B cell (primary cell): ENCODE data around the gene VPS45. TPM values are rescaled to one million over a fixed set of nuclear protein-coding genes. Genes with fewer than 3 reads are reported as not detected.
A peak's percentile ranks its signal among the peaks of the same experiment; 100 is the strongest.

Source experiments
- ATAC-seq: fragments of 200-7000 bp; cut with Tn5 transposase; one replicate; pipeline ENCODE4 v1.10.0; 2021; ENCODE audit warnings: low read depth, mild to moderate bottlenecking, moderate number of reproducible peaks, moderate library complexity
- CTCF ChIA-PET: fragments of 350-600 bp; sonication (Branson Sonifier 250); formaldehyde crosslinking; loops from one replicate; lab custom pipeline; 2021; ENCODE audit warnings: antibody characterized with exemption, inconsistent platforms; lab: Charles Lee
- POLR2A ChIA-PET: fragments of 350-600 bp; sonication (Branson Sonifier 250); formaldehyde crosslinking; loops from one replicate; lab custom pipeline; 2021; ENCODE audit warnings: antibody characterized with exemption; lab: Charles Lee
- DNase-seq: peaks from one replicate; pipeline ENCODE4 v3.0.0; 2013
- H2AFZ ChIP-seq: 2 replicates; pipeline ENCODE4 v1.6.1; 2012; ENCODE audit warnings: mild to moderate bottlenecking, low read depth, low read length; ENCODE audit not compliant: insufficient read depth, poor library complexity, severe bottlenecking
- H3K27ac ChIP-seq, 2 donors: 1 replicate in 1 of 2; 2 replicates in 1 of 2; pipeline ENCODE4 v1.5.1; 2012 to 2013; ENCODE audit warnings: low read length in 2 of 2, mild to moderate bottlenecking in 2 of 2, moderate library complexity in 1 of 2
- H3K27me3 ChIP-seq, 4 experiments: fragments of 200-600 bp in 1 of 4; sonication (generic) in 1 of 4; replicated peaks in 1 of 4; 1 replicate in 2 of 4; 2 replicates in 2 of 4; pipeline versions ENCODE4 v1.6.1 to v1.7.0; 2013 to 2016; ENCODE audit warnings: low read length in 3 of 4, mild to moderate bottlenecking in 2 of 4, mixed read lengths in 1 of 4, moderate library complexity in 1 of 4; ENCODE audit not compliant: insufficient read depth in 4 of 4, control insufficient read depth in 3 of 4; ENCODE audit errors: control extremely low read depth in 1 of 4
- H3K36me3 ChIP-seq, 2 experiments: replicated peaks in 1 of 2; 1 replicate in 1 of 2; 2 replicates in 1 of 2; pipeline versions ENCODE4 v1.6.1 to v1.7.1; 2013; ENCODE audit warnings: low read length in 1 of 2; ENCODE audit not compliant: insufficient read depth in 2 of 2, control insufficient read depth in 1 of 2; ENCODE audit errors: control extremely low read depth in 1 of 2, extremely low read depth in 1 of 2
- H3K4me1 ChIP-seq, 2 donors: fragments of 200-600 bp in 1 of 2; sonication (generic) in 1 of 2; 1 replicate in 1 of 2; 2 replicates in 1 of 2; pipeline versions ENCODE4 v1.5.1 to v1.6.1; 2013 to 2017; ENCODE audit warnings: low read length in 2 of 2; ENCODE audit not compliant: control insufficient read depth in 2 of 2, insufficient read depth in 2 of 2
- H3K4me2 ChIP-seq: replicated peaks from 2 replicates; pipeline ENCODE3; 2012; ENCODE audit warnings: mild to moderate bottlenecking, low read depth, low read length; ENCODE audit not compliant: poor library complexity, severe bottlenecking
- H3K4me3 ChIP-seq, 5 experiments: fragments of 200-600 bp in 1 of 5; sonication (generic) in 1 of 5; 1 replicate in 3 of 5; 2 replicates in 2 of 5; pipeline versions ENCODE4 v1.5.1 to v1.7.0; 2011 to 2016; ENCODE audit warnings: low read length in 4 of 5, mild to moderate bottlenecking in 4 of 5, low read depth in 2 of 5, control low read depth in 1 of 5, moderate library complexity in 1 of 5; ENCODE audit not compliant: insufficient read depth in 1 of 5; ENCODE audit errors: control extremely low read depth in 1 of 5, extremely low read depth in 1 of 5
- H3K79me2 ChIP-seq: fragments of 200-600 bp; sonication (generic); one replicate; pipeline ENCODE4 v1.6.0; 2016; ENCODE audit warnings: low read length; ENCODE audit not compliant: control insufficient read depth, insufficient read depth
- H3K9ac ChIP-seq: fragments of 200-600 bp; sonication (generic); 2 replicates; pipeline ENCODE4 v1.6.1; 2017; ENCODE audit warnings: mild to moderate bottlenecking, low read length, moderate library complexity
- H3K9me3 ChIP-seq, 3 donors: one replicate each; pipeline versions ENCODE4 v1.6.1 to v1.7.1; 2013; ENCODE audit warnings: low read length in 2 of 3; ENCODE audit not compliant: control insufficient read depth in 2 of 3, insufficient read depth in 1 of 3; ENCODE audit errors: control extremely low read depth in 1 of 3
- H4K20me1 ChIP-seq: 2 replicates; pipeline ENCODE4 v1.6.0; 2012; ENCODE audit warnings: mild to moderate bottlenecking, low read length; ENCODE audit not compliant: insufficient read depth, control insufficient read depth, poor library complexity, severe bottlenecking
- H3K27ac Mint-ChIP-seq: one replicate; pipeline ENCODE4 v1.8.0; 2021; ENCODE audit warnings: mixed read lengths
- H3K27me3 Mint-ChIP-seq: one replicate; pipeline ENCODE4 v1.8.0; 2021; ENCODE audit warnings: mixed read lengths
- H3K4me1 Mint-ChIP-seq: one replicate; pipeline ENCODE4 v1.8.0; 2021; ENCODE audit warnings: mixed read lengths
- H3K4me3 Mint-ChIP-seq: one replicate; pipeline ENCODE4 v1.8.0; 2021; ENCODE audit warnings: mixed read lengths
- H3K9me3 Mint-ChIP-seq: one replicate; pipeline ENCODE4 v1.8.0; 2022; ENCODE audit warnings: mixed read lengths; ENCODE audit not compliant: insufficient read depth
- CTCF ChIP-seq: fragments of 200-600 bp; IDR thresholded peaks from one replicate; pipeline ENCODE4 v1.8.0; 2022; ENCODE audit warnings: antibody characterized with exemption, mild to moderate bottlenecking
- EZH2 ChIP-seq: IDR thresholded peaks from 2 replicates; pipeline ENCODE4 v1.6.1; 2012; ENCODE audit warnings: borderline replicate concordance, low read depth, mild to moderate bottlenecking, moderate library complexity, low read length; ENCODE audit not compliant: insufficient read depth, poor library complexity, severe bottlenecking
- WGBS: methylation state at CpG from one replicate; pipeline ENCODE4 v1.1.5; 2013; ENCODE audit warnings: missing lambda C conversion rate; ENCODE audit not compliant: insufficient coverage; 5-methylcytosine and 5-hydroxymethylcytosine counted together
- intact Hi-C: fragments of 100-400 bp; cut with micrococcal nuclease; formaldehyde crosslinking; loops from one replicate; pipeline ENCODE4 v1.10.0; 2022
- polyA plus RNA-seq: library from polyadenylated mRNA; depleted of rRNA; stranded (reverse); fragments of >200 nt; gene quantifications from 2 replicates; pipeline ENCODE4 v1.2.3, GENCODE V29; 2012
- total RNA-seq, 2 donors: library from RNA; stranded (reverse); fragments of 120-200 nt in 1 of 2; gene quantifications; 1 replicate in 1 of 2; 2 replicates in 1 of 2; pipeline versions ENCODE4 v1.2.3 to v1.2.4, GENCODE V29; 2013 to 2022

The VPS45 gene
- total and polyA plus RNA-seq, 2 donors (not counting 1 experiment from before 2014, with no cell fraction given): 23.4 to 49.1 TPM

DNA sequence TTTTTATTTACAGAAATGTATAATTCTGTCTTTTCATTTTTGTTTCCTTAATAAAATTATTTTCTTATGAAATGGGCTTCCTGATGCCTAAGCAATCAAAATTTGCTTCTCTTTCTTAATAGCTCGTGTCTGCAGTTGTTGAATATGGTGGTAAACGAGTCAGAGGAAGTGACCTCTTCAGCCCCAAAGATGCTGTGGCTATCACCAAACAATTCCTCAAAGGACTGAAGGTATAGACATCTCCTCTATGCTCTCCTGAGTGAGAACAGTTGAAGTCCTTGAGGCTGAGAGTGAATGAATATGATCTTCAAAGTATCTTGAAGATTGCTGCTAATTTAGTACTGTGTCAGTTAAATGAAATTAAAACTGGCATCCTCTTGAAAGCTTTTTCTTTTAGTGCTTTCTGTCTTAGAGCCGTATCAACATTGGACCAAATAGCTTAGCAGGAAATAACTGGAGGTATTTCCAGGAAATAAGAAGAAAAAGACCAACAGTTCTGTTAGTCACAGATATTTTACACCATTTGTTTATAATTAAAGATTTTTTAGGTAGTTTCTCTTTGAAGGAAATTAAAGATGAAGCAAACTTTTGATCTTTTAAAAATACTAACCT, 24.7 kb downstream of the VPS45 start:
- ATAC-seq: no peak
- no CpG with 5 or more reads among the region's 3 CpGs for WGBS
- TF ChIP-seq CTCF (no peak), EZH2 (no peak)

GRCh38 chr1:150093805-150094204, 26.2 kb downstream of the VPS45 start:
- H3K79me2 ChIP-seq: no peaks in the 10 kb centered on the region
- no peak overlapping the region for H3K27ac ChIP-seq
- Mint-ChIP-seq H3K4me3 (no peak overlapping the region), H3K27ac (no peak overlapping the region), H3K4me1 (peaks cover 35% of the 10 kb centered on the region), H3K9me3 (no peaks in the 10 kb centered on the region), H3K27me3 (no peaks in the 10 kb centered on the region)
- H3K4me1 ChIP-seq: peaks cover 24% of the 10 kb centered on the region in 2 donors
- DNase-seq: no peak
- ChIA-PET POLR2A (no interaction called here), CTCF (no interaction called here)
- H3K36me3 ChIP-seq: peaks cover 0 to 16% of the 10 kb centered on the region in 2 experiments
- H3K4me3 ChIP-seq: no peak overlapping the region
- H3K27me3 ChIP-seq: no peaks in the 10 kb centered on the region
- H3K9ac ChIP-seq: no peak overlapping the region
- no peaks in the 10 kb centered on the region for H3K9me3 ChIP-seq
- no peak for TF ChIP-seq CTCF
- no peak for TF ChIP-seq EZH2
- ATAC-seq: no peak
- 83% methylated on average over 1 of the region's 1 CpG for WGBS
- no peaks in the 10 kb centered on the region for H4K20me1 ChIP-seq
- H3K4me2 ChIP-seq: no peak overlapping the region
- intact Hi-C loops: loop anchor here (5.0 kb wide), 1 partner anchor 68 kb away; no protein-coding TSS in a partner anchor
- no peak overlapping the region for H2AFZ ChIP-seq

More for the DNA sequence above, 24.7 kb downstream of the VPS45 start:
- Histone ChIP-seq H3K4me3 (no peak overlapping the region), H2AFZ (no peak overlapping the region), H3K4me2 (no peak overlapping the region), H3K9me3 (no peaks in the 10 kb centered on the region), H3K4me1 (peaks cover 25 to 27% of the 10 kb centered on the region in 2 donors), H3K36me3 (peaks cover 4 to 12% of the 10 kb centered on the region in 2 experiments), H3K9ac (no peak overlapping the region), H3K27me3 (no peaks in the 10 kb centered on the region), H3K79me2 (peaks cover 3% of the 10 kb centered on the region), H3K27ac (no peak overlapping the region), H4K20me1 (no peaks in the 10 kb centered on the region)
- Mint-ChIP-seq H3K4me3 (peak overlapping the region; percentile 3), H3K9me3 (no peaks in the 10 kb centered on the region), H3K4me1 (peaks cover 38% of the 10 kb centered on the region), H3K27me3 (no peaks in the 10 kb centered on the region), H3K27ac (peak overlapping the region; percentile 59)
- DNase-seq: no peak
- ChIA-PET POLR2A (interaction anchor here (0.6 to 1.0 kb wide), 2 partner anchors 42 to 68 kb away, joined by 3 to 4 read pairs; no protein-coding TSS in a partner anchor), CTCF (interaction anchor here (0.6 to 1.3 kb wide), 4 partner anchors 23 to 77 kb away, joined by 3 read pairs; partner anchors contain the start of gene PLEKHO1)
- intact Hi-C loops: loop anchor here (5.0 kb wide), 1 partner anchor 70 kb away; no protein-coding TSS in a partner anchor
